GM21360 (cell line): Measurements from ENCODE around the gene ZNF195.
"Not testable (repeated sequence)": the region's sequence is repeated elsewhere in the genome, so short reads cannot be mapped to it uniquely, and the experiment has no call there.

Source experiments
- ATAC-seq: cut with Tn5 transposase; IDR thresholded peaks from one replicate; pipeline ENCODE4 v1.9.1; 2021; ENCODE audit warnings: mild to moderate bottlenecking, moderate library complexity; ENCODE audit not compliant: unreplicated experiment

Gene ZNF195

DNA sequence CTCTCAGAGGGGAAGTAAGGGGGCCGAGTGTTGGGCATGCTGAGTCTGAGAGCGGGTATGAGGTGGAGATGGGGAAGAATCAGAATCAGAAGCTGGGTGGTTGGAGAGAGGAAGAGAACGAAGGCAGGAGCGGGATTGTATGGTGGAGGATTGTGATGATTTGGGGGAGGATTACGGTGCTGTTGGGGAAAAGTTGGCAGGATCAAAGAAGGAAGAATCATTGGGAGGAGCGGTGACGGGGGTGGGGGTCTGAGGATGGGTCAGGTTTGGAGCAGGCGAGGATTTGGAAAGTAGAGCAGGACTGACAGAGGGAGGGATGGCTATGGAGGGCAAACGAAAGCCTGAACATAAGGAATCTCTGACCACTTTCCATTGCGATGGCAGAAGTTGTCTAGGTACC, 22.1 kb downstream of the ZNF195 start:
- no peak for ATAC-seq

DNA sequence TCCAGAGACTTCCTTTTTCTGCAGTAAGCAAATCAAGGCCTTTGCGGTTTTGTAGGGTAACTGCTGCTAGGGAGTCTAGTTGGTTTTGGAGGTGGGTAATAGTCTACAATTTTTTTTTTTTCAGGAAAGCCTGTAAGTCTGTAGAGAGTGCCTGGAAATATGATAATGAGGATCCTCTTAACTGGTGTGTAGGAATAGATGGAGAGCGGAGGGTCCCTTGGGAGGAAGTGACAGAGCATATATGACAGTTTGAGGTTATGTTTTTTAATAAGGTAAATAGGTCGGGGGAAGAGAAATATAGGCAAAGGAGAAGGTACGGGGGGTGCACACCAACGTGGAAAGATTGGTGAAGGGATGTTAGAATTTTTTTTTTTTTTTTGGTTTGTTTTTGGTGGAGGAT, 25.9 kb downstream of the ZNF195 start:
- ATAC-seq = no peak

DNA sequence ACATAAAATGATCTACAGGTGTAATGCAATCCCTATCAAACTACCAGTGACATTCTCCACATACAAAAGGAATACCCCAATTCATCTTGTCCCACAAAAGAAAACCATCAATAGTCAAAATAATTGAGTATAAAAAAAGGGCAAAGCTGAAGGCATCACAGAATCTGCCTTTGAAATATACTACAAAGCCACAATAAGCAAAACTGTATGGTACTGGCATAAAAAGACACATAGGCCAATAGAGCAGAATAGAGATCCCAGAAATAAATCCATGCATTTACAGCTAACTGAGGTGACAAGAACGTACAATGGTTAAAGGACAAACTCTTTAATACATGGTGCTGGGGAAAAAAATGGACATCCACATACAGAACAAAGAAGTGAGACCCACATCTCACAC, 31.8 kb downstream of the ZNF195 start:
- ATAC-seq = no peak

DNA sequence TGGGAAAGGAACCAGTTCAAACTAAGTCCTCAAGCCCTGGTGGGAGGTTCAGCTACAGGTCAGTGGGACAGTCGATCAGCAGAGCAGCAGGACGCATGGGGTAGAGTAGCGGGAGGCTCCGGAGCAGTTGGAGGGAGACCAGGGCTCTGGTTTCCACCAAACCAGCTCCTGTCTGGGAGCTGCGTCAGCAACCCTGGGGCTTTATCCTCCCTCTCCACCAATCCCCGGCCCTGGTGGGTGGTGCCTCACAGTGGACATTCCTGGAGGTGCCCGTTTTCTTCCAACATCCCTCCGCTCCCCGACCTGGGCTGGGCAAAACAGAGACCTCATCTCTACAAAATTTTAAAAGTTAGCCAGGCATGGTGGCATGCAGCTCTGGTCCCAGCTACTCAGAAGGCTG, 32.4 kb downstream of the ZNF195 start:
- no peak for ATAC-seq

DNA sequence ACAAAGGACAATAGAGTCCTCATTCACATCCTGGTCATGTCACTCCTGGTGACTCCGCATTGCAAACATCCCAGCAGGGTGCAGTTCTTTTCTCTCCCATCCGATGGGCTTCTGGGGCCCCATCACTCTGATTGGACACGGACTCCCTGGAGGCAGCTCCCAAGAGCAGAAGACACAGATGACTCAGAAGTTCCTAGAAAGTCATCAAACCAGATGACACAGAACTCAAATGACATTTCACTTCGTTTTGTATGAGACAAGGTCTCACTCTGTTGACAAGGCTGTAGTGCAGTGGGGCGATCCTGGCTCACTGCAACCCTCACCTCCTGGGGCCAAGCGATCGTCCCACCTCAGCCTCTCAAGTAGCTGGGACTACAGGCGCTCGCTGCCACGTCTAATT, 33.2 kb downstream of the ZNF195 start:
- ATAC-seq = no peak

DNA sequence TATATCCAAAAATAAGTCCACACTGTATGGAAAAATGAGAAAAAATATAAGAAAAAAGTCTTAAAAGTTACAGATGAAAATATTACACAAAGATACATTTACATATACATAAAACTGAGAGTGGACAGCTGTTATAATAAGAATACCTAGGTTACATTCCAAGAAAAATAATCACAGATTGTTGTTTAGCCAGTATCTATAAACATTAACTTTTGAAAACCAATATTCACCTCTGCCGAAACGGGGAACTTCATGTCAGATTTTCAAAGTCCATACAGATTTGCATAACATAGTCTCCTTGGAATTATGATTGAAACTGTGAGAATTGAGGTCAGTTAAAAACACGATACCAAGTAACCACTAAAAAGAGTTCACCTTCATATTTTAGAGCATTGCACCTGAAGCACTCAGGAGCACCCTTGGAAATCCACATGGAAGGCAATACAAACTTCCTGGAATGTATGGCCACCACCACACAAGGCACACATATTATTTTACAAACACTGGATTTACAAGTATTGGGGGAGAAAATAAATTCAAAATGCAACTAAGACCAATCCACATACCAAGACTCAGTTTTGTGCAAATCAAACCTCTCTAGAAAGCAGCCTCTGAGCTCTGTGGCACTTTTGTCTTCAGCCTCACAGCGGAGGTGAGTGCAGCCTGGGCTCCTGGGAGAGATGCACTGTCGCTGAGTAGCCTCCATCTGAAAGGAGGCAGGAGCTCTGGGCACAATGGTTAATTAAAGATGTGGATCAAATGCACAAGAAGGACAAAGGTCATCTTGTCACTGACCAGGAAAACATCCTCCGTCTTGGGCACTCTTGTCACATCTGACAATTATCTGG, 34.4 kb downstream of the ZNF195 start:
- no peak for ATAC-seq

DNA sequence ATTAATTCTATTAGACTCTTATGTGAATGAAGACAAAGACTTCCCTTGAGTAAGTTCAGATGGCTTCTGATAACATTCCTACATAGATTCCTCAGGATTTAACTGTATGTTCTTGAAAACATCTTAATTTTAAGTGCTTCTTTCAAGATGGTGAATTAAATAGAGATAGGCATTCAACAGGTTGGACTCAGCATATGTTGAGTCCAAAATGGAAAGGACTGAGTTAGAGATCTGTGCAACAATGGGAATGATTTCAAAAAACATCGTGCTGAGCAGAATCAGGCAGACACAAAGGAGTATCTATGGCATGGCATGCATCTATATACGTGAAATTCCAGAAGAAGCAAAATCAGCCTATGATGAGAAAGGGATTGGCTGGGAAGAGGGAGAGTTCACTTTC, 36.2 kb downstream of the ZNF195 start:
- ATAC-seq = no peak

DNA sequence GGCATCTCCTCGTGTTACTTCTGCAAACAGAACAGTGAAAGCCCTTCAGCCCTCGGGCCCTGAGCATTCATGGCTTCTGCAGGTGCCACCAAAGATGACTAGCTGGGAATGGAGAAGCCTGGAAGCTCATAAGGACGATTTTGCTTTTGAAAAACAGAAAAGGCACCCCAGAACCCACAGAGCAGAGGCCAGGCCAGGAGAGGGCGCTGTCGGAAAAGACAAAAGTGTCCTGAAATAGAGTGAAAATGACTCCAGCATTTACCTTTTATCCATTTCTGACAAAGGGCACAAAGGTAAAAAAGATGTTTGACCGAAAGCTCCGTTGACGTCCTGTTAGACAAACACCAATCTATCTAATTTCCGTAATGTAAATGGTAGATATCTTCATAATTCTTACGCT, 37.6 kb downstream of the ZNF195 start:
- no peak for ATAC-seq

DNA sequence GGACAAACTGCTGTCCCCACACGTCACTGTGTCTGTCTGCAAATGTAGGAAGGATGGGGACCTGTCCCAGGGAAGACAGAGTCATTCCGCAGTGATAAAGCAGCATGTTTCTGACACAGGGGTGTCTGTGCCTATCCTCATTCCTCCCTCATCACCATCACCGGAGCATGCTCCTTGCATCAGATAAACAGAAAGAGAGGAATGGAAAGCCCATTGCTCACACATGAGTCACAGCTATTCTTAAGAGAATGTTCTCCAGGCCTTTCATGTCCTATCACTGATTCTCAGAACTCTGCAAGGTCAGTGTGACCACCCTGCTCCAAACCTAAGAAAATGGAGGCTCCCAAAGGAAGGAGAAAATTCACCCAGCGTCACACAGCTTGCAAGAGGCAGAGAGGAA, 38.9 kb downstream of the ZNF195 start:
- ATAC-seq = no peak

DNA sequence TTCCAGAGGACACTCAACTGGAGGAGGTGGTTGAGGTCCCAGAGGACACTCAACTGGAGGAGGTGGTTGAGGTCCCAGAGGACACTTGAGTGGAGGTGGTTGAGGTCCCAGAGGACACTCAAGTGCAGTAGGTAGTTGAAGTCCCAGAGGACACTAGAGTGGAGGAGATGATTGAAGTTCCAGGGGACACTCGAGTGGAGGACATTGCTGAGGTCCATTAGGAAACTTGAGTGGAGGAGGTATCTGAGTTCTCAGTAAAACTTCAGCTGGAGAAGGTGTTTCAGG, 39.7 kb downstream of the ZNF195 start:
- ATAC-seq = no peak

DNA sequence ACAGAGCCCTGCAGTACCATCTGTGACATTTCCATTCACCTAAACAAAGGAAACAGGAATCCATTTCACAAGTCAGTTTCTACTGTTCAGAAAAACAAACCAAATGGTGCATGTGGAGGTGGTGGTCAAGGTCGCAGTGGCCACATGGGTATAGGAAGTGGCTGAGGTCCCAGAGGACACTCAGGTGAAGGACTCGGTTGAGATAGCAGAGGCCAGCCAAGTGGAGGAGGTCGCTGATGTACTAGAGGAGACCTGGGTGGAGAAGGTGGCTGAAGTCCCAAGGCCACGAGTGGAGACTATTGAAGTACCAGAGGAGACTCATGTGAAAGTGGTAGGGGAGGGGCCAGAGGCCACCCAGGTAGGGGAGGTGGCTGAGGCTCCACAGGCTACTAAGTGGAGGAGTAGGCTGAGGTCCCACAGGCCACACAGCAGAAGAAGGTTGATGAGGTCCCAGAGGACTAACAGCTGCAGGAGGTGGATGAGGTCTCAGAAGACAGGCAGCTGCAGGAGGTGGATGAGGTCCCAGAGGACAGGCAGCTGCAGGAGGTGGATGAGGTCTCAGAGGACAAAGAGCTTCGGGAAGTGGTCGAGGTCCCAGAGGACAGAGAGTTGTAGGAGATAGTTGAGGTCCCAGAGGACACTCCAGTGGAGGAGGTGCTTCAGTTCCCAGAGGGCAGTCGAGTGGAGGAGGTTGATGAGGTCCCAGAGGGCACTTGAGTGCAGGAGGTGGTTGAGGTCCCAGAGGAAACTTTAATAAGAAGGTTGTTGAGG, 40.2 kb downstream of the ZNF195 start:
- no peak for ATAC-seq

DNA sequence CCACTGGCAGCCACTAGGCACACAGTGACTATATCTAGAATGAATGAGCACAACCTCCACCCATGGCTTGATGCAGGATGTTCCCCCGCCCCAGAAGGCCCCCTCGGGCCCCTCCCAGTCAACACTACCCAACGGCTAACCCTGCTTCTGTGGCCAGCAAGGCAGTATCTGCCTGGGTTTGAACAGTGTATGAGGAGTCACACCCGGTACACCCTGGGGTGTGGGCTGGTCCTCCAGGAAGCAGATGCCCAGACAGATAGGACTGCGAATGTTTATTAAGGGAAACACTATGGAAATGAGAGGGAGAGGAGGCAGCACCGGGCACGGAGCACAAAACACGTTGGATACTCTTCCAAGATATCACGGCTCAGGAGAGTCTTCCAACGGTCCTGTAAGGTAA, 42.5 kb downstream of the ZNF195 start:
- not testable (repeated sequence) for ATAC-seq

DNA sequence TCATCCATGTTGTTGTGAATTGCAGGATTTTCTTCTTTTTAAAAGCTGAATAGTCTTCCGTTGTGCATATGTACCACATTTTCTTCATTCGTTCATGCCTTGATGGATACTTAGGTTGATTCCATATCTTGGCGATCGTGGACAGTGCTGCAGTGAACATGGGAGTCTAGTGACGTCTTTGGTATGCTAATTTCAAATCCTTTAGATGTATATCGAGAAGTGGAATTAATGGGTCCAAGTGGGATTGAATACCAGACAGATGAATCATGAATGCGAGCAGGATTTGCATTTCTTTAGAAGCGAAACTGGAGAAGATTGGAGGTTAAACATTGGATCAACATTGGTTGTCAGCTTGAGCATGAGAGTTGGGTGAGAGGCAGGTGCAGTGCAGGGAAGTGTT, 45.8 kb downstream of the ZNF195 start:
- ATAC-seq = not testable (repeated sequence)

DNA sequence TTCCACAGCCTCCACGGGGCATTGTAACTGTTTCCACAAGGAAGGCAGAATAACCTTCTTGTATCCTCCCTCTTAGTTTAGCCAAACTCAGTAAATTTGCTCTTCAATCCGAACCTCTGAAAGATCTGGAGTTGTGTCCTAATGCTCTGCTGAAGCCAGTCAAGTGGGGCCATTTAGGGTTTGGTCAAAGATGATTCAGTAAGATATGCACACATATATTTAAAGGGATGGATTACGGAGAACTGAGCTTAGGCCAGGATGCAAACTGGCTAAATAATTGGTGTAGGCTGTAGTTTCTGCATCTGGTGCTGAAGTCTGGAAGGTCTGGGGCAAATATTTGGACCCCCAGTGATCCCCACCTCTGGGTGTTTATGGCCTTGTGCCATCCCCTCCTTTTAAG, 47.9 kb downstream of the ZNF195 start:
- not testable (repeated sequence) for ATAC-seq

DNA sequence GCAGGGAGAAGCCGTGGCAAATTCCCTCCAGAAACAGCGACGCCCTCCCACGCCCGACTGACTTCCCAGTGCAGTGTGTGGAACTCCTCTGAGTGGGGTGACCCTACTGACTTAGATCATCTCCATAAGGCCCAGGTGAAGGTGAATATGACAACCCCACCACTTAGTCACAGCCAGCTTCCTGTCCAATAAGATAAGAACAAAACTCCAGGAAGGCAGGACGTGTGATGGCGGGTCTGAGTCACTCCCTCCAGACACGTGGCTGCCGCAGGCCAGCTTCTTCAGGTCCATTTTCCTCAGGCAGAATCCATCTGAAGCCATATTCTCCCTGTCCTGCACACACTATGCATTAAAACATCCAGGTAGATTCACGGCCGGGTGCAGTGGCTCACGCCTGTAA, 48.9 kb downstream of the ZNF195 start:
- ATAC-seq = not testable (repeated sequence)

DNA sequence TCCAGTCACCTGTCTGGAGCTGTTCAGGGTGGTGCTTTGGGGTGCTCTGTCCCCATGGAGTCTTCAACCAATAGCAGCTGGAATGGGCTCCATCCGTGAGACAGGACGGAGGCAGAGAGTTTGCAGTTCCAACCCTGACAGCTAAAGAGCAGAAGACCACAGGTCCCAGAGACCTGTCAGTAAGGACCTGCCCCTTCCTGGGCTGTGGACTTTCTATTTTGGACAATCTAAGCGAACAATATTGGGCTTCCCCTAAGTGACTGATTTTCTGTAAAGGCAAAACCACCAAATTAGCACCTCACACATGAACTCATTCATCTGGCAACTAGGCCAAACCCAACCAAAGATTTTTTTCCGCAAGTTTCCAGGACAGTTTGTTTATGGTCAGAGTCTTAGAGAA, 50.4 kb downstream of the ZNF195 start:
- not testable (repeated sequence) for ATAC-seq

DNA sequence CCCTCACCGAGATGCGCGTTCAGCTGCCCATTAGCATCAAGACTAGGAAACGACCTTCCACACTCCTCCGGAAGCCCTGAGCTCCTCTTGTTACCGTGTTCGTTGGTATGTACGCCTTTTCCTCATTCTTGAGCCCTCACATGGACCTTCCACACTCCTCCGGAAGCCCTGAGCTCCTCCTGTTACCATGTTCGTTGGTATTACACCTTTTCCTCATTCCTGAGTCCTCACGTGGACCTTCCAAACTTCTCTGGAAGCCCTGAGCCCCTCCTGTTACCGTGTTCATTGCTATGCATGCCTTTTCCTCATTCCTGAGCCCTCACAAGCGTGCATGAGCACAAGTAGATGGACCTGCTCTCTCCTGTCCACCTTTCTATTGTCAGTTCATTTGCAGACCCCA, 52.5 kb downstream of the ZNF195 start:
- not testable (repeated sequence) for ATAC-seq

DNA sequence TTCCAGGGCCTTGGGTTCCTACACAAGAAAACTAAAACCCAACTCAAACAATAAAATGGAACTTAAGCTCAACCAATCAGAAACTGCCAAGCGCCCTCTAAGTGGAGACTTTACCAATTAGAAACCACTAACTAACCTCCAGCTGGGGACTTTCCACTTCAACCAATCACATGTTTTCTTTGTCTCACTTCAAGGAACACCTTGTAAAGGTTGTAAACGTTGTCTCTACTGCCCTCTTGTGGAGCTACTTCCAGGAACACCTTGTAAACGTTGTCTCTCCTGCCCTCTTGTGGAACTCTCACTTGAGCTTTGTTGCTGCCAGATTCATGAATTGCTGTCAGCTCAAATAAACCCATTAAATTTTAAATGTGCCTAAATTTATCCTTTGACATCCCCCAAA, 54.2 kb downstream of the ZNF195 start:
- not testable (repeated sequence) for ATAC-seq
